Psoas muscle (tissue), 8 donors: ENCODE measurements around the gene RUBCNL. TPM values are rescaled to one million over a fixed set of nuclear protein-coding genes. Genes with fewer than 3 reads are reported as not detected.

Experiments
- ATAC-seq, 4 donors: fragments of 200-7000 bp; cut with Tn5 transposase; one replicate each; pipeline ENCODE4 v1.9.1; 2020; ENCODE audit warnings: moderate library complexity in 3 of 4, mild to moderate bottlenecking in 2 of 4
- DNase-seq, 2 donors: peaks; one replicate each; pipeline ENCODE4 v3.0.0-alpha.2; 2020
- H3K27ac ChIP-seq: fragments of 200-600 bp; one replicate; pipeline ENCODE4 v1.8.0; 2022
- H3K27me3 ChIP-seq, 3 donors: fragments of 200-600 bp in 1 of 3; one replicate each; pipeline versions ENCODE4 v1.6.1 to v1.8.0; 2013 to 2022; ENCODE audit warnings: low read length in 2 of 3, mild to moderate bottlenecking in 2 of 3, moderate library complexity in 1 of 3; ENCODE audit not compliant: insufficient read depth in 3 of 3
- H3K36me3 ChIP-seq, 2 donors: fragments of 200-600 bp in 1 of 2; one replicate each; pipeline versions ENCODE4 v1.6.1 to v1.8.0; 2013 to 2022; ENCODE audit warnings: low read depth in 1 of 2, mild to moderate bottlenecking in 1 of 2, moderate library complexity in 1 of 2; ENCODE audit not compliant: insufficient read depth in 1 of 2
- H3K4me1 ChIP-seq: fragments of 200-600 bp; one replicate; pipeline ENCODE4 v1.8.0; 2022
- H3K4me3 ChIP-seq: fragments of 200-600 bp; one replicate; pipeline ENCODE4 v1.8.0; 2022; ENCODE audit warnings: mild to moderate bottlenecking
- H3K9me3 ChIP-seq: fragments of 200-600 bp; one replicate; pipeline ENCODE4 v1.8.0; 2022
- WGBS, 3 donors: extraction: QIAGEN DNeasy Blood & Tissue Kit; methylation state at CpG; one replicate each; pipeline versions ENCODE4 v1.1.6 to v1.1.7; 2013; 5-methylcytosine and 5-hydroxymethylcytosine counted together
- intact Hi-C, 2 donors: fragments of 100-400 bp; cut with DNase I; formaldehyde crosslinking; loops; one replicate each; pipeline versions ENCODE4 v1.11.0 to v1.14.2; 2022
- polyA plus RNA-seq, 3 donors: library from polyadenylated mRNA; stranded (reverse); fragments of 200-250 nt; gene quantifications; one replicate each; pipeline ENCODE4 v1.2.3, GENCODE V29; 2013
- total RNA-seq, 4 donors: library from RNA; stranded (reverse); fragmentation: NEBNext Ultra II Directional in 2 of 4; extraction: Animal tissue kit (Norgen Biotek cat#: 25700) in 2 of 4; gene quantifications; one replicate each; pipeline versions ENCODE4 v1.2.1 to v1.2.4, GENCODE V29; 2021 to 2023
- TF ChIP-seq, protein P1 (sequence below): fragments of 200-600 bp; IDR thresholded peaks from one replicate; pipeline ENCODE4 v1.8.0; 2022; ENCODE audit warnings: antibody characterized with exemption
- donor health status: healthy with polysubstance abuse.
- donor health status: DM: no; HTN: no; CAD: no; lungs with moderate emphysema.
- donor health status: Bipolar disorder and iron deficiency.
- donor health status: healthy.
- donor health status: DM: yes; HTN: yes; CAD: no.
- donor health status: DM: no; HTN: no; CAD: no.
- donor health status: DM: no; HTN: no; CAD: no.
- donor health status: DM: yes; HTN: yes; CAD: no.

The RUBCNL gene
- total and polyA plus RNA-seq, 7 donors, result 0.06 to 1.1 (median 0.76) TPM

DNA sequence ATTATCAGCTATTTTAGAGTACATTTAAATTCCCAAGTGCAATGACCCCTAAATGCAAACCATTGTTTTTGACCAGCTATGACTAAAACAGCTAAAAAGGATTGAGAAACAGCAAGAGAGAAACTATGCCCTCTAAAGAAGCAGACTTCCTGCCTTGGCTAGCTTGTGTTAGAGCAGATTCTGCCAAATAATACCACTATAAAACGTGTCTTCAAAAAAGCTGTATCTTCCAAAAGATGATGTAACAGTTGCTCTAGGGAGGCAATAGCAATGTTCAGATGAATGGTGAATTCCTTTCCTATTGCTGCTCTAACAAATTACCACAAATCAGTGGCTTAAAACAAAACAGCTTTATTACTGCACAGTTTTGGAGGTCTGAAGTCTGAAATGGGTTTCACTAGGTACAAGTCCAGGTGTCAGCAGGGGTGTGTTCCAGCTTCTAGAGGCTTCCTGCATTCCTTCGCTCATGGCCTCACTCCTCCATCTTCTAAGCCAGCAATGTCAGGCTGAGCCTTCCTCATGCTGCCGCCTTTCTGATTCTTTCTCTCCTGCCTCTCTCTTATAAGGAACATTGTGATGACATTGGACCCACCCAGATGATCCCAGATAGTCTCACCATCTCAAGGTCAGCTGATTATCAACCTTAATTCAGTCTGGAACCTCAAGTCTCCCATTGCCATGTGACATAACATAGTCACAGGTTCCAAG is 90.8 kb downstream of the RUBCNL start:
- ATAC-seq, result peak; percentile 39 to 66 (median 64)
- no peaks in the 10 kb centered on the region for H3K9me3 ChIP-seq
- peak overlapping the region; percentile 53 for H3K27ac ChIP-seq
- H3K4me1 ChIP-seq, result no peaks in the 10 kb centered on the region
- H3K36me3 ChIP-seq, result no peaks in the 10 kb centered on the region
- no peaks in the 10 kb centered on the region for H3K27me3 ChIP-seq
- no peak for DNase-seq
- TF ChIP-seq, protein P1, sequence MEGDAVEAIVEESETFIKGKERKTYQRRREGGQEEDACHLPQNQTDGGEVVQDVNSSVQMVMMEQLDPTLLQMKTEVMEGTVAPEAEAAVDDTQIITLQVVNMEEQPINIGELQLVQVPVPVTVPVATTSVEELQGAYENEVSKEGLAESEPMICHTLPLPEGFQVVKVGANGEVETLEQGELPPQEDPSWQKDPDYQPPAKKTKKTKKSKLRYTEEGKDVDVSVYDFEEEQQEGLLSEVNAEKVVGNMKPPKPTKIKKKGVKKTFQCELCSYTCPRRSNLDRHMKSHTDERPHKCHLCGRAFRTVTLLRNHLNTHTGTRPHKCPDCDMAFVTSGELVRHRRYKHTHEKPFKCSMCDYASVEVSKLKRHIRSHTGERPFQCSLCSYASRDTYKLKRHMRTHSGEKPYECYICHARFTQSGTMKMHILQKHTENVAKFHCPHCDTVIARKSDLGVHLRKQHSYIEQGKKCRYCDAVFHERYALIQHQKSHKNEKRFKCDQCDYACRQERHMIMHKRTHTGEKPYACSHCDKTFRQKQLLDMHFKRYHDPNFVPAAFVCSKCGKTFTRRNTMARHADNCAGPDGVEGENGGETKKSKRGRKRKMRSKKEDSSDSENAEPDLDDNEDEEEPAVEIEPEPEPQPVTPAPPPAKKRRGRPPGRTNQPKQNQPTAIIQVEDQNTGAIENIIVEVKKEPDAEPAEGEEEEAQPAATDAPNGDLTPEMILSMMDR, result no peak
- intact Hi-C loops, result no loop called here
- 61 to 65% (median 61%) methylated on average over 3 of the region's 3 CpGs for WGBS, 3 donors
- no peak overlapping the region for H3K4me3 ChIP-seq

GRCh38 chr13:46295491-46296114 is 91.4 kb downstream of the RUBCNL start:
- no peaks in the 10 kb centered on the region for H3K27me3 ChIP-seq
- H3K9me3 ChIP-seq, result no peaks in the 10 kb centered on the region
- no peaks in the 10 kb centered on the region for H3K36me3 ChIP-seq
- intact Hi-C loops, result no loop called here
- no peaks in the 10 kb centered on the region for H3K4me1 ChIP-seq
- 27 to 42% (median 32%) methylated on average over 7 of the region's 7 CpGs for WGBS, 3 donors
- TF ChIP-seq, protein P1, result no peak
- DNase-seq, result peak in 1 of 2 donors; percentile 20
- H3K4me3 ChIP-seq, result no peak overlapping the region
- peak; percentile 23 to 57 (median 54) for ATAC-seq
- no peak overlapping the region for H3K27ac ChIP-seq

- intact Hi-C loops, result no loop called here
- WGBS, 3 donors, result 77 to 84% (median 77%) methylated on average over 3 of the region's 3 CpGs
- Histone ChIP-seq H3K36me3 (no peaks in the 10 kb centered on the region), H3K27ac (no peak overlapping the region), H3K9me3 (no peaks in the 10 kb centered on the region), H3K4me3 (no peak overlapping the region), H3K4me1 (no peaks in the 10 kb centered on the region), H3K27me3 (no peaks in the 10 kb centered on the region)
- no peak for DNase-seq
- TF ChIP-seq, protein P1, result no peak
- no peak for ATAC-seq
Measured at GRCh38 chr13:46293436-46293835, 93.6 kb downstream of the RUBCNL start.

Other genes starting within 250 kb of the RUBCNL start
- gene LCP1, start 205.1 kb downstream of the RUBCNL start, total RNA-seq, result 10 to 100 TPM in 2 of 4 donors, 1 to 10 TPM in 2; 8.0 to 14.8 (median 10.4) TPM
- 1 to 10 TPM; 2.0 to 3.5 (median 2.1) TPM for gene LCP1, start 205.1 kb downstream of the RUBCNL start, polyA plus RNA-seq
- not detected for gene LRRC63, start 175.3 kb downstream of the RUBCNL start, total RNA-seq
- gene LRRC63, start 175.3 kb downstream of the RUBCNL start, polyA plus RNA-seq, result under 1 TPM in 2 of 3 donors, not detected in 1; 0.03 to 0.04 TPM
- 1 to 10 TPM; 4.1 to 7.9 (median 4.7) TPM for gene LRCH1, start 165.9 kb upstream of the RUBCNL start, total RNA-seq
- 1 to 10 TPM; 1.7 to 2.6 (median 2.3) TPM for gene LRCH1, start 165.9 kb upstream of the RUBCNL start, polyA plus RNA-seq